ENCODE results near the gene IFNL3.
"Not testable (repeated sequence)": the region's sequence is repeated elsewhere in the genome, so short reads cannot be mapped to it uniquely, and the experiment has no call there.

The IFNL3 gene

DNA sequence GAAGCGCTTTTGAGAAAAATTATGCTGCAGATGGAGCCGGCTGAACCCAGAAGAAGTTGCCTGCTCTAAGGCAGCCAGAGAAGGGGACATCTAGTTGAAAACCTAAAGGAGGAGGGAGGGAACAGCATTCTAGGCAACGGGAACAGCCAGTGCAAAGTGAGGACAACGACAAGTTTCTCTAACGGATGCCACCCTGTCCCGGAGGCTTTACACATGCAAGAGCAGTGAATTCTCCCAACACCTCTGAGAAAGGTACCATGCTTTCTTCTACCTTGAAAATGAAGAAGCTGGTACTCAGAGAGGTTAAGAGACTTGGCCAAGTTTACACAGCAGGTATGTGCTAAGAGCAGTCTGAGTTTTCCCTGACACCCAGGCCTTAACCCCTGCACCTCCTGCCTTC is 5.9 kb downstream of the IFNL3 start:
- Mint-ChIP-seq H3K9me3 (no peaks in the 10 kb centered on the region), H3K27ac (no peak overlapping the region), H3K36me3 (no peaks in the 10 kb centered on the region), H3K4me1 (peaks cover 27% of the 10 kb centered on the region), H3K4me3 (no peak overlapping the region)
- ATAC-seq (no peak), DNase-seq (ENCODE audit: low spot score in 2 of 2) (no peak)

DNA sequence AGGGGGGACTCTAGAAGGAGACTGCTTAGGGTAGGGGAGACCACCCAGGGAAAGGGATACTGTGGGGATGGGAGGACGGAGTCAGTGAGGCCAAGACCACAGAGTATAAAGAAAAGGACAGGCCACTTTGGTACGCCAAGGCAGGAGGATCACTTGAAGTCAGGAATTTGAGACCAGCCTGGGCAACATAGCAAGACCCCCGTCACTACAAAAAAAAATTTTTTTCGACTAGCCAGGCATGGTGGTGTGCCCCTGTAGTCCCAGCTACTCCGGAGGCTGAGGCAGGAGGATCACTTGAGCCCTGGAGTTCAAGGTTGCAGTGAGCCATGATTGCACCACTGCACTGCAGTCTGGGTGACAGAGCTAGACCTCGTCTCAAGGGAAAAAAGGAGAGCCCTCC is 6.6 kb downstream of the IFNL3 start:
- Mint-ChIP-seq H3K4me3 (peak overlapping the region; percentile 48), H3K4me1 (peaks cover 27% of the 10 kb centered on the region), H3K27ac (peak overlapping the region; percentile 76), H3K36me3 (no peaks in the 10 kb centered on the region), H3K9me3 (no peaks in the 10 kb centered on the region)
- DNase-seq (ENCODE audit: low spot score in 2 of 2) (no peak), ATAC-seq (no peak)

DNA sequence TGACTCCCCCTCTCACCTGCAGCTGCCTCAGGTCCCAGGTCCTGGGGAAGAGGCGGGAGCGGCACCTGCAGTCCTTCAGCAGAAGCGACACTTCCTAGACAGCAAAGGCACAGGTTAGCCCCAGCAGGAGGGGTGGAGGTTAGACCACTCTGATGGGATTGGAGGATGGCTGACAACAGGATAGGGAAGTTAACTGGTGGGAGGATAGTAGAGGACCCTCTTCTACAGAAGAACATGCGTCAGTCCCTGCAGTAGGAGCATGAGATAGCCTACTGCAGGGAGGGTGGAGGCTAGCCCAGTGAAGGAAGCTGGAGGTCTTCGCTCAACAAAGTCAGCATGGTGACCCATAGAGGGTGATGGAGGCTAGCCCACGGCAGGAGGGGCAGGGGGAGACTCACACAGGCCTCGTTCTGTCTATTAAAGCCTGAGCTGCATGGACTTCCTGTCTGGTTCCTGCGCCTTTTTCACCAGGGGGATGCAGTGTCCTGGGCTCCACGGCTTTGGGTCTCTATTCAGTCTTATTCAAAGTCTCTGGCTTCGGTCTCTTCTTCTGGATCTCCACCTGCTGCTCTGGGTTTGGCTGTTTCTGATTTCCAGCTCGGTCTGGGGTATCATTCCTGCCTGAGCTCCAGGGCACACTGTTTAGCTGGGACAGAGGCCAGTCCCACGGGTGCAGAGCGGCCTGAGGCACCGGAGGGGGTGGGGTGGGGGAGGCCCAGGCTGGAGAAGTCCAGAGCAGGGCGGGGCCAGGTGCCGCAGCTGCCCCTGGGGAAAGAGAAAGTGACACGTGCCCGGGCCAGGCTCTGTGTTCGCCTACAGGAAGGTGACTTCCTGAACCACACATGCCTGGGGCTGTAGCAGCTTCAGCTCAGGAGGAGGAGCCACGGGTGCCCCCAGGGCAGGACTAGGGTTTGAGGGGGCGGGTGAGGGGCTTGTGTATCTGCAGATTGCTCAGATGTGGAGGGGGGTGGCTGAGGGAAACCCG is 7.3 kb downstream of the IFNL3 start:
- Mint-ChIP-seq H3K36me3 (no peaks in the 10 kb centered on the region), H3K4me3 (peak overlapping the region; percentile 48), H3K9me3 (no peaks in the 10 kb centered on the region), H3K27ac (peak overlapping the region; percentile 76), H3K4me1 (peaks cover 27% of the 10 kb centered on the region)
- ATAC-seq, result peak; percentile 66
- DNase-seq (ENCODE audit: low spot score in 2 of 2), result peak in 1 of 2 donors; percentile 6

DNA sequence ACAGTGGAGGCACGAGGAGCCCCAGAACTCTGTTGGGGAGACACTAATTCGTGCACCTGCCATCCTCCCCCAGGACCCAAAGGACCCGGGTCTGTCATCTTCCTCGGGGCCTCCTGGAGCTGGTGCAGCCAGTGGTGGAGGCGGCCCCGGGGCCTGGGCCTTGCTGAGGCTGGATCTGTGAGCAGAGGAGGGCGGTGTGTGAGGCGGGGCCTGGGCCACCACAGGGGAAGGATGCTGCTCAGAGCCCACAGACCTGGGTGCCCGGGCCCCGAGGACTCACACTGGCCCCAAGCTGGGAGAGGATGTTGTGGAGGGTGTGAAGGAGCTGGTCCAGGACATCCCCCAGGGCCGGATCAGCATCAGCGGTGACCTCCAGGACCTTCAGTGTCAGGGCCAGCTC is 8.3 kb downstream of the IFNL3 start:
- H3K36me3 Mint-ChIP-seq, result no peaks in the 10 kb centered on the region
- H3K4me3 Mint-ChIP-seq, result peak overlapping the region; percentile 48
- peak; percentile 92 for ATAC-seq
- no peaks in the 10 kb centered on the region for H3K9me3 Mint-ChIP-seq
- peak overlapping the region; percentile 76 for H3K27ac Mint-ChIP-seq
- peaks cover 27% of the 10 kb centered on the region for H3K4me1 Mint-ChIP-seq
- DNase-seq (ENCODE audit: low spot score in 2 of 2), result peak in 1 of 2 donors; percentile 63

DNA sequence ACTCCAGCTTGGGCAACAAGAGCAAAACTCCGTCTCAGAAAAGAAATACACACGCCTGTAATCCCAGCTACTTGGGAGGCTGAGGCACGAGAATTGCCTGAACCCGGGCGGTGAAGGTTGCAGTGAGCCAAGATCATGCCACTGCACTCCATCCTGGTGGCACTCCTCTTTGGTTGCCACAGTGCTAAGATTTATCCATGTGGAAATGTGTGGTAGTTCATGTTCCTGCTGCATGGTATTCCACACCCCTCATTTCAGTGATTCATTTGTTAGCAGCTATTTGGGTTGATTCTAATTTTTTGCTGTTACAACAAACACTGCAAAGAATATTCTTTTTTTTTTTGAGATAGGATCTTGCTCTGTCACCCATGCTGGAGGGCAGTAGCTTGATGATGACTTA is 12.1 kb downstream of the IFNL3 start:
- no peak overlapping the region for H3K27ac Mint-ChIP-seq
- peaks cover 20% of the 10 kb centered on the region for H3K4me1 Mint-ChIP-seq
- no peak overlapping the region for H3K4me3 Mint-ChIP-seq
- H3K36me3 Mint-ChIP-seq, result no peaks in the 10 kb centered on the region
- ATAC-seq (no peak), DNase-seq (ENCODE audit: low spot score in 2 of 2) (no peak)
- no peaks in the 10 kb centered on the region for H3K9me3 Mint-ChIP-seq

DNA sequence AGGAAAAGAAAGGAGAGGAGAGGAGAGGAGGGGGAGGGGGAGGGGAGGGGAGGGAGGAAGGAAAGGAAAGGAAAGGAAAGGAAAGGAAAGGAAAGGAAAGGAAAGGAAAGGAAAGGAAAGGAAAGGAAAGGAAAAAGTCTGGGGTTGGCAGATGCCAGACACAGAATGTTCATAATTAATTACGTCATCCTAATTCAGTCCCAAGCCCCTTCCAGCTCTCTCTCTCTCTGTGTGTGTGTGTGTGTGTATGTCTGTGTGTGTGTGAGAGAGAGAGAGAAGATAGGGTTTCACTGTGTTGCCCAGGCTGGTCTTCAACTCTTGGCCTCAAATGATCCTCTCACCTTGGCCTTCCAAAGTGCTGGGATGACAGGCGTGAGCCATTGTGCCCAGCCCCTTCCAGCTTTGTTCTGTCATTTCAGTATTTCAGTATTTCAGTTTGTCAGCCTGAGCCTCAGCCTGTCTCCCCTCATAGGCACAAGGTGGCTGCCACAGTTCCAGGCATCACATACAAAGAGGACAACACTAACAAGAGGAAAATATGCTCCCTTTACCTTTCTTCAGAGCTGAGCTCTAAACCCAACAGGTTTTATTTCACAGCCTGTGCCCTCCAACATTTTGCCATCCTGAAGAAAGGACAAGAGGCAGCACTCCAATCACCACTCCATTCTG is 14.6 kb downstream of the IFNL3 start:
- no peak for ATAC-seq
- Mint-ChIP-seq H3K4me1 (no peaks in the 10 kb centered on the region), H3K27ac (no peak overlapping the region), H3K9me3 (no peaks in the 10 kb centered on the region), H3K4me3 (no peak overlapping the region), H3K36me3 (no peaks in the 10 kb centered on the region)
- DNase-seq (ENCODE audit: low spot score in 2 of 2), result no peak

DNA sequence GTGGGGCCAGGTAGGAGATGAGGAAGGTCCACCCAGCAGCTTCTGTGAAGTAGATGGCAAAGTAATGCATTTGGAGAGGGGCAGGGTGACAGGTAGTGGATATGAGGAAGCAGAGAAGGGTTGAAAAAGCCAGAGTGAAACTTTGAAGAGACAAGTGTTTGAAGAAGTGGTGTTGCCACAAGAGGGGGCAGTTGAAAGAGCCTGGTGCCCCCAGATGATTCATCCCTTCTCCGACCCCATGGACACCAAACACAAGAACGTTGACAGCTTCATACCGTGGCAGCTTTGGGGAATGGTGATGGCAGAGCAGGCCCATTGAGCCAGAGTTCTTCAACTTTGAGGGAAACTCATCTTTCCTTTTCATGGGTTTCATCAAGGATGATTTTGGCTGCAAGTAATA is 19.9 kb downstream of the IFNL3 start:
- ATAC-seq (no peak), DNase-seq (ENCODE audit: low spot score in 2 of 2) (no peak)
- no peak overlapping the region for H3K4me3 Mint-ChIP-seq
- no peak overlapping the region for H3K27ac Mint-ChIP-seq
- H3K4me1 Mint-ChIP-seq, result peaks cover 7% of the 10 kb centered on the region
- H3K36me3 Mint-ChIP-seq, result no peaks in the 10 kb centered on the region
- H3K9me3 Mint-ChIP-seq, result no peaks in the 10 kb centered on the region

DNA sequence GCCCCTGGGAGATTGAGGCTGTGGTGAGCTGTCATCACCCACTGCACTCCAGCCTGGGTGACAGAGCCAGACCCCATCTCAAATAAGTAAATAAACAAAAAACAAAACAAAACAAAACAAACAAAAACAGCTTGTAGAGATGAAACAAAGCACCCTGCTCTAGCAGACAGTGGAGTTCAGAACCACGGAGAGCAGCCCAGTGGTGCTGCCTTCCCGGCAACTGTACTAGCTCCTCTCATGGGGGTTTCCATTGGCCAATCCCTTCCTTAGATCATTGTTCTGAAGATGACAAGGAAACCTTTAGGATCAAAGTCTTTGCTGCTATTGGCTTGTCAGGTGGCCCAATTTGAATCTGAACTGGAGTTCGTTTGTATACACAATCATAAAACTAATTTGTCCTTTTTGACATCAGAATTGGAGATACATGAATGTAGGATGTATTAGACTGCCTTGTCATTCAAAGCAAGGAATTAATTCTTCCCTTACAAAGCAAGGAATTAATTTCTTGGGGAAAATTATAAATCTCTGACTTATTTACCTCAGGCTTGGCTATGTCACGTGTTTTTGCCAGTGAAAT is 21.0 kb downstream of the IFNL3 start:
- no peak for DNase-seq (ENCODE audit: low spot score in 2 of 2)
- no peak for ATAC-seq
- peaks cover 7% of the 10 kb centered on the region for H3K4me1 Mint-ChIP-seq

DNA sequence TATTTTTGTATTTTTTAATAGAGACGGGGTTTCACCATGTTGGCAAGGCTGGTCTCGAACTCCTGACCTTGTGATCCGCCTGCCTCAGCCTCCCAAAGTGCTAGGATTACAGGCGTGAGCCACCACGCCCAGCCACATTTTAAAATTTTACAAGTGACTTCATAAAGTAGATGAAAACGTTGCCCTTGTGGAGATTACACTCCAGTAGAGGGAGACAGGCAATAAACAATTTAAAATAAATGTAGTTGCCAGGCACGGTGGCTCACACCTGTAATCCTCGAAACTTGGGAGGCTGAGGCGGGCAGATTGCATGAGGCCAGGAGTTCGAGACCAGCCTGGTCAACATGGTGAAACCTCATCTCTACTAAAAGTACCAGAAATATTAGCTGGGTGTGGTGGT is 25.7 kb downstream of the IFNL3 start:
- H3K27ac Mint-ChIP-seq; H3K9me3 Mint-ChIP-seq; ATAC-seq; H3K36me3 Mint-ChIP-seq; DNase-seq (ENCODE audit: low spot score in 2 of 2); H3K4me3 Mint-ChIP-seq: not testable (repeated sequence)
- peaks cover 13% of the 10 kb centered on the region for H3K4me1 Mint-ChIP-seq

More for the DNA sequence above, 21.0 kb downstream of the IFNL3 start:
- Mint-ChIP-seq H3K9me3 (no peaks in the 10 kb centered on the region), H3K36me3 (no peaks in the 10 kb centered on the region), H3K27ac (no peak overlapping the region), H3K4me3 (no peak overlapping the region)

DNA sequence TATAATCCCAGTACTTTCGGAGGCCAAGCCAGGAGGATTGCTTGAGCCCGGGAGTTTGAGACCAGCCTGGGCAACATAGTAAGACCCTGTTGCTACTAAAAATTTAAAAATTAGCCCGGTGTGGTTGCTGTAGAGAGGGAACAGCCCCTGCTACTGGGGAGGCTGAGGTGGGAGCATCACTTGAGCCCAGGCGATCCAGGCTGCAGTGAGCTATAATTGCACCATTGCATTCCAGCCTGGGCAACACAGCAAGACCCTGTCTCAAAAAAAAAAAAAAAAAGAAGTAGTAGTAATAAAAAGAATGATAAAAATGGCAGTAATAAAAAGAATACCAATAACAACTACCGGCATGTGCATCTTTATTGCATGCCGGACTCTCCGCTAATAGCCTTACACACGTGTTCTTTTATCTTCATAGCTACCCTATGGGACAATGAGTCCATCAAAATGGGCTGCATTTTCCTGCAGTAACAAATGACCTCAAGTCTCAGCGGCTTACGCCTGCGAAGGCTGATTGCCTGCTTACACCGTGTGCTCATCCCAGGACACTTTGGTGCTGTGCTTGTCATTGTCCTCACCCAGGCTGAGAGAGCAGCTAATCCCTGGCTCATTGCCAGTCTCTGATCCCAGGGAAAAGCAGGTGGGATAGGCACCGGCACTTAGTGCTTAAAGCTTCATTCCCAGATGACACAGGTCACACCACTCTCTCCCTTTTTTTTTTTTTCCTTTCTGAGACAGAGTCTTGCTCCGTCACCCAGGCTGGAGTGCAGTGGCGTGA is 26.4 kb downstream of the IFNL3 start:
- no peaks in the 10 kb centered on the region for H3K9me3 Mint-ChIP-seq
- H3K4me1 Mint-ChIP-seq, result peaks cover 13% of the 10 kb centered on the region
- no peak for DNase-seq (ENCODE audit: low spot score in 2 of 2)
- H3K27ac Mint-ChIP-seq, result no peak overlapping the region
- H3K36me3 Mint-ChIP-seq, result no peaks in the 10 kb centered on the region
- H3K4me3 Mint-ChIP-seq, result no peak overlapping the region
- ATAC-seq, result no peak

DNA sequence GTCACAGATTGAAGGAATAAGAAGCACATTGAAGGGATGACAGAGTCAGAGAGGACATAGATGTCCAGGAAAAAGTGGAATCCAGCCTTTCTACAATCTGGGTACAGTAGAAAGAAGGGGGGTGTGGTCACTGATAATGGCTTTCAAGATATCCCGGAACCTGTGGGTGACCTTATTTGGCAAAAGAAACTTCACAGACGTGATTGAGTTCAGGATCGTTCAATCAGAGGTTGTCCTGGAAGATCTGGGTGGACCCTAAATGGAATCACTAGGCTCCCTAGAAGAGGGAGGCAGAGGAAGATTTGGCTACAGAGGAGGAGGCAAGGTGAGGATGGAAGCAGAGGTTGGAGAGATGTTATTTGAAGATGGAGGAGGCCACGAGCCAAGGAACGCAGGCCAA is 27.7 kb downstream of the IFNL3 start:
- Mint-ChIP-seq H3K4me3 (no peak overlapping the region), H3K36me3 (no peaks in the 10 kb centered on the region), H3K27ac (no peak overlapping the region), H3K9me3 (no peaks in the 10 kb centered on the region), H3K4me1 (peaks cover 10% of the 10 kb centered on the region)
- DNase-seq (ENCODE audit: low spot score in 2 of 2) (no peak), ATAC-seq (no peak)

DNA sequence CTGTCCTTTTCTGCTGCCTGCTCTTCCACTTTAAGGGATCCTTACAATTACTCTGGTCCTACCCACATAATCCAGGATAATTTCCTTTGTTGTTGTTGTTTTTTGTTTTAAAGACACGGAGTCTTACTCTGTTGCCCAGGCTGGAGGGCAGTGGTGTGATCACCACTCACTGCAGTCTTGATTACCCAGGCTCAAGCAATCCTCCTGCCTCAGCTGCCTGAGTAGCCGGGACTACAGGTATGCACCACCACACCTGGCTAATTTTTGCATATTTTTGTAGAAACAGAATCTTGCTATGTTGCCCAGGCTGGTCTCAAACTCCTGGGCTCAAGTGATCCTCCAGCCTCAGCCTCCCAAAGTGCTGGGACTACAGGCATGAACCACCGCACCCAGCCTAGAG is 29.5 kb downstream of the IFNL3 start:
- H3K4me3 Mint-ChIP-seq; H3K4me1 Mint-ChIP-seq; H3K27ac Mint-ChIP-seq; ATAC-seq; H3K9me3 Mint-ChIP-seq; H3K36me3 Mint-ChIP-seq; DNase-seq (ENCODE audit: low spot score in 2 of 2): not testable (repeated sequence)

DNA sequence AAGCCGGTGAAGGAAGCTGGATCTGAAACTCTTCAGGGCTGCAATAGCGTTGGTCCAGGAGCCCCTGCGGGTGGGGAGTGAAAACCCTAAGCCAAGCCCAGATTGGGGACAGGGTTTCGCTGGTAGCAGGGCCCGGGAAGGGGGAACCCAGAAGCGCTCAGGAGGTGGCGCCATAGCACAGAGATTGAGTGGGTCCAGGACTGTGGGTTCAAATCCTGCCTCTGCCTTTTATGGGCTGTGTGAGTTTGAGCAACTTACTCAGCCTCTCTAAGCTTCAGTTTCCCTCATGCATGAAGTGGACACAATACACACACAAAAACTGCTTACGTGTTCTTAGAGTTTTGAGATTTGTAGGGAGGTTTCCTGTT is 32.4 kb downstream of the IFNL3 start:
- peaks cover 5% of the 10 kb centered on the region for H3K4me1 Mint-ChIP-seq
- H3K36me3 Mint-ChIP-seq, result no peaks in the 10 kb centered on the region
- no peaks in the 10 kb centered on the region for H3K9me3 Mint-ChIP-seq
- no peak overlapping the region for H3K4me3 Mint-ChIP-seq
- peak; percentile 94 for ATAC-seq
- DNase-seq (ENCODE audit: low spot score in 2 of 2), result peak; percentile 56 to 79
- H3K27ac Mint-ChIP-seq, result no peak overlapping the region

DNA sequence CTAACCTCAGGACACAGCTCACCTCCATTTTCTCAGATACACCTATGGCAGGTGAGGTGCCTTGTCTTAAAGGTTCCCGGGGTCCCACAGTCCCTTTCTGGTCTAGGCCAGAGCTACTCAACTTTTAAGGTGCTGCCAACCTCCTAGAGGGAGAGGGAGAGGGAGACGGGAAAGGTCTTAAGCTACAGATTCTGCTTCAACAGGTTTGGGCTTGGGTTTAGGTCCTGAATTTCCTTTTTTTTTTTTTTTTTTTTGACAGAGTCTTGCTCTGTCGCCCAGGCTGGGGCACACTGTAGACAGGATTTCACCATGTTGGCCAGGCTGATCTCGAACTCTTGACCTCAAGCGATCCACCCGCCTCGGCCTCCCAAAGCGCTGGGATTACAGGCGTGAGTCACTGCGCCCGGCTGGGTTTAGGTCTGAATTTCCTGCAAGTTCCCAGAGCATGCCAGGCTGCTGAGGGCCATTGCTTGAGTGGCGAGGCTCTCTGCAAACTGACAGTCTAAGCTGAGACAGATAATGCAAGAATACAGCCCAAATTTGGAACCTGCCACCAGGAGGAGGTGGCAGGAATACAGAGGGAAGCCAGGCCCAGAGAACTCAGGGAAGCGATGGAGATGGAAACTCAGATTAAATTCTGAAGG is 33.0 kb downstream of the IFNL3 start:
- ATAC-seq, result no peak
- no peak overlapping the region for H3K27ac Mint-ChIP-seq

DNA sequence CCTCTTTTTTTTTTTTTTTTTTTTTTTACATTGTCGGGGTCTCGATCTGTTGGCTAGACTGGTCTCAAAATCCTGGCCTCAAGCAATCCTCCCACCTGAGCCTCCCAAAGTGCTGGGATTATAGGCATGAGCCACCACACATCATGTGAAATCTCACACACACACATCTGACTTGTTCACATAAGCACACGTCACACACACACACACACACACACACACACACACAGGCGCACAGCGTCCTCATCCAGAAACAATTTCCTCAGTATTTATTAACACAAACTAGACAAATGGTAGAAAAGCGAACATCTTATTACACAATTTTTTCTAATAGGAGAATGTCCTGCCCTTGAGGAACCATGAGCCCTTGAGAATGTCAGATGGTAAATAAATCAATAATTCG is 35.6 kb downstream of the IFNL3 start:
- H3K4me3 Mint-ChIP-seq, result no peak overlapping the region
- H3K9me3 Mint-ChIP-seq, result no peaks in the 10 kb centered on the region

More for the DNA sequence above, 33.0 kb downstream of the IFNL3 start:
- no peak overlapping the region for H3K4me3 Mint-ChIP-seq
- H3K9me3 Mint-ChIP-seq, result no peaks in the 10 kb centered on the region
- DNase-seq (ENCODE audit: low spot score in 2 of 2), result no peak
- H3K36me3 Mint-ChIP-seq, result no peaks in the 10 kb centered on the region
- H3K4me1 Mint-ChIP-seq, result no peaks in the 10 kb centered on the region

More for the DNA sequence above, 35.6 kb downstream of the IFNL3 start:
- no peaks in the 10 kb centered on the region for H3K36me3 Mint-ChIP-seq
- no peak for ATAC-seq
- H3K4me1 Mint-ChIP-seq, result no peaks in the 10 kb centered on the region
- H3K27ac Mint-ChIP-seq, result no peak overlapping the region
- DNase-seq (ENCODE audit: low spot score in 2 of 2), result no peak

Measured in stimulated activated effector memory CD8-positive, alpha-beta T cell treated with anti-CD3 and anti-CD28 coated beads, Interleukin-12 subunit alpha, Interleukin-12 subunit beta, amount 100 ng/mL, for 72 hours (primary cell).